T follicular helper cell (primary cell): ENCODE results near the gene TTC9.
A peak's percentile ranks its signal among the peaks of the same experiment; 100 is the strongest.
"Not testable (repeated sequence)": the region's sequence is repeated elsewhere in the genome, so short reads cannot be mapped to it uniquely, and the experiment has no call there.

Source experiments
- DNase-seq: peaks from one replicate; pipeline ENCODE4 v3.0.0-alpha.2; 2020; ENCODE audit warnings: low read depth

Gene TTC9

GRCh38 chr14:70680748-70681147 is 39.0 kb downstream of the TTC9 start:
- DNase-seq: no peak

GRCh38 chr14:70683983-70684382 is 42.3 kb downstream of the TTC9 start:
- no peak for DNase-seq

- DNase-seq: no peak
These were observed 43.9 kb downstream of the TTC9 start for GRCh38 chr14:70685474-70686197.

- no peak for DNase-seq
These were observed 50.5 kb downstream of the TTC9 start for GRCh38 chr14:70692210-70692609.

GRCh38 chr14:70696026-70696425 is 54.3 kb downstream of the TTC9 start:
- no peak for DNase-seq

- no peak for DNase-seq
These were observed 56.0 kb downstream of the TTC9 start for GRCh38 chr14:70697701-70698100.

GRCh38 chr14:70698288-70698687 is 56.6 kb downstream of the TTC9 start:
- no peak for DNase-seq

GRCh38 chr14:70699646-70700045 is 57.9 kb downstream of the TTC9 start:
- no peak for DNase-seq

GRCh38 chr14:70700955-70701585 is 59.4 kb downstream of the TTC9 start:
- DNase-seq: no peak

- DNase-seq: no peak
These were observed 59.9 kb downstream of the TTC9 start for GRCh38 chr14:70701610-70702009.

- no peak for DNase-seq
These were observed 60.4 kb downstream of the TTC9 start for GRCh38 chr14:70702161-70702560.

GRCh38 chr14:70703621-70704168 is 62.0 kb downstream of the TTC9 start:
- not testable (repeated sequence) for DNase-seq

GRCh38 chr14:70704960-70705359 is 63.2 kb downstream of the TTC9 start:
- no peak for DNase-seq

GRCh38 chr14:70706177-70706576 is 64.5 kb downstream of the TTC9 start:
- DNase-seq: no peak

- DNase-seq: no peak
These were observed 65.7 kb downstream of the TTC9 start for GRCh38 chr14:70707138-70708038.

- no peak for DNase-seq
These were observed 67.2 kb downstream of the TTC9 start for GRCh38 chr14:70708717-70709570.

GRCh38 chr14:70709726-70710382 is 68.1 kb downstream of the TTC9 start:
- no peak for DNase-seq

GRCh38 chr14:70711451-70711850 is 69.7 kb downstream of the TTC9 start:
- no peak for DNase-seq

- DNase-seq: no peak
These were observed 71.4 kb downstream of the TTC9 start for GRCh38 chr14:70713096-70713495.

GRCh38 chr14:70713511-70713916 is 71.8 kb downstream of the TTC9 start:
- no peak for DNase-seq

- DNase-seq: peak; percentile 14
These were observed 72.4 kb downstream of the TTC9 start for GRCh38 chr14:70714055-70714550.
